ENCODE data around the gene PUS7L. TPM values are rescaled to one million over a fixed set of nuclear protein-coding genes. Genes with fewer than 3 reads are reported as not detected.

PUS7L gene
- total RNA-seq, 1 donor from 2014 or later: 13.0 TPM

- Histone ChIP-seq H3K4me3 (no peak overlapping the region), H3K27ac (no peak overlapping the region), H3K4me1 (no peaks in the 10 kb centered on the region), H3K27me3 (no peaks in the 10 kb centered on the region), H3K36me3 (no peaks in the 10 kb centered on the region), H3K9me3 (no peaks in the 10 kb centered on the region)
- intact Hi-C loops (cut with DNase I): no loop called here
- no peak for DNase-seq (ENCODE audit: extremely low spot score in 2 of 2)
- no peak for TF ChIP-seq POLR2A (IDR thresholded peaks at IDR 0.05)
- no peak for TF ChIP-seq POLR2AphosphoS5 (IDR thresholded peaks at IDR 0.05; ENCODE audit: insufficient read depth in 1 of 2, low read depth in 1 of 2)
- TF ChIP-seq CTCF (IDR thresholded peaks at IDR 0.05): no peak
These were observed 83.3 kb downstream of the PUS7L start for GRCh38 chr12:43675048-43675904.

- Histone ChIP-seq H3K27ac (no peak overlapping the region), H3K27me3 (no peaks in the 10 kb centered on the region)
These were observed 89.2 kb downstream of the PUS7L start for GRCh38 chr12:43669373-43669772.

More at GRCh38 chr12:43669373-43669772, 89.2 kb downstream of the PUS7L start:
- Histone ChIP-seq H3K4me1 (no peaks in the 10 kb centered on the region), H3K36me3 (no peaks in the 10 kb centered on the region), H3K9me3 (no peaks in the 10 kb centered on the region), H3K4me3 (no peak overlapping the region)
- TF ChIP-seq CTCF (IDR thresholded peaks at IDR 0.05): no peak
- no peak for TF ChIP-seq POLR2AphosphoS5 (IDR thresholded peaks at IDR 0.05; ENCODE audit: insufficient read depth in 1 of 2, low read depth in 1 of 2)
- no peak for TF ChIP-seq POLR2A (IDR thresholded peaks at IDR 0.05)
- intact Hi-C loops (cut with DNase I): no loop called here
- no peak for DNase-seq (ENCODE audit: extremely low spot score in 2 of 2)

Other genes with a start within 250 kb of the PUS7L start
- not detected for gene ADAMTS20, start 206.6 kb downstream of the PUS7L start, total RNA-seq
- gene IRAK4, start 161 bp upstream of the PUS7L start, total RNA-seq: 16.9 TPM
- gene TWF1, start 47.5 kb upstream of the PUS7L start, total RNA-seq: 71.0 TPM
- gene TMEM117, start 77.3 kb upstream of the PUS7L start, total RNA-seq: 22.1 TPM